Endothelial cell of umbilical vein (primary cell): ENCODE results near the gene NAA11. TPM values are rescaled to one million over a fixed set of nuclear protein-coding genes. Genes with fewer than 3 reads are reported as not detected.

ENCODE experiments used
- BruUV-seq: library from RNA; stranded (reverse); fragments of 400-500 nt; replicated peaks from 2 replicates; lab custom pipeline; 2021; lab: Mats Ljungman, UMichigan
- CTCF ChIA-PET: fragments of 300-600, 350-600 bp; sonication (Branson Sonifier 250); formaldehyde crosslinking; loops from one replicate; lab custom pipeline; 2021; ENCODE audit warnings: antibody characterized with exemption, inconsistent platforms; lab: Charles Lee
- POLR2A ChIA-PET: fragments of 300-600, 350-600 bp; sonication (Branson Sonifier 250); formaldehyde crosslinking; loops from one replicate; lab custom pipeline; 2021; ENCODE audit warnings: antibody characterized with exemption, inconsistent platforms; lab: Charles Lee
- DNase-seq: peaks from one replicate; pipeline ENCODE4 v3.0.0-alpha.2; 2011; ENCODE audit warnings: low read depth, low spot score
- FAIRE-seq: peaks from 2 replicates; lab custom pipeline; 2011; peaks lifted over from hg19 to GRCh38; lab: Jason Lieb, UNC
- H2AFZ ChIP-seq: 2 replicates; pipeline ENCODE4 v1.6.0; 2012; ENCODE audit warnings: low read depth, low read length, control low read depth, inconsistent platforms
- H3K27ac ChIP-seq: 2 replicates; pipeline ENCODE4 v1.5.1; 2011; ENCODE audit warnings: low read depth, mild to moderate bottlenecking, control low read depth, low read length, moderate library complexity; ENCODE audit not compliant: insufficient read depth
- H3K27me3 ChIP-seq, 2 experiments: 2 replicates each; pipeline versions ENCODE4 v1.6.0 to v1.6.1; 2011; ENCODE audit warnings: low read length in 2 of 2, mixed read lengths in 1 of 2; ENCODE audit not compliant: control insufficient read depth in 2 of 2, insufficient read depth in 2 of 2
- H3K36me3 ChIP-seq, 2 experiments: 2 replicates in 1 of 2; 3 replicates in 1 of 2; pipeline ENCODE4 v1.5.1; 2011; ENCODE audit warnings: low read length in 2 of 2, mild to moderate bottlenecking in 1 of 2, moderate library complexity in 1 of 2; ENCODE audit not compliant: control insufficient read depth in 2 of 2, insufficient read depth in 2 of 2; ENCODE audit errors: extremely low read depth in 1 of 2
- H3K4me1 ChIP-seq: 3 replicates; pipeline ENCODE4 v1.5.1; 2011; ENCODE audit warnings: mild to moderate bottlenecking, low read length; ENCODE audit not compliant: control insufficient read depth, insufficient read depth; ENCODE audit errors: extremely low read depth
- H3K4me2 ChIP-seq: 2 replicates; pipeline ENCODE4 v1.6.1; 2011; ENCODE audit warnings: low read length, control low read depth, mixed read lengths; ENCODE audit not compliant: insufficient read depth
- H3K4me3 ChIP-seq, 3 experiments: fragments of 200-600 bp in 1 of 3; sonication (generic), shearing (Covaris generic) in 1 of 3; replicated peaks in 1 of 3; 2 replicates each; pipeline ENCODE4 v1.5.1; 2011 to 2016; ENCODE audit warnings: control low read depth in 3 of 3, low read length in 3 of 3, mild to moderate bottlenecking in 2 of 3, inconsistent platforms in 1 of 3, low read depth in 1 of 3, moderate library complexity in 1 of 3; ENCODE audit not compliant: insufficient read depth in 1 of 3
- H3K79me2 ChIP-seq: 2 replicates; pipeline ENCODE4 v1.6.0; 2012; ENCODE audit warnings: low read length, inconsistent platforms; ENCODE audit not compliant: control insufficient read depth, insufficient read depth
- H3K9ac ChIP-seq: replicated peaks from 2 replicates; pipeline ENCODE3; 2011; ENCODE audit warnings: low read length, control low read depth; ENCODE audit not compliant: insufficient read depth; ENCODE audit errors: extremely low read depth
- H3K9me1 ChIP-seq: replicated peaks from 3 replicates; pipeline ENCODE4 v1.6.0; 2011; ENCODE audit warnings: mild to moderate bottlenecking, low read length; ENCODE audit not compliant: control insufficient read depth, insufficient read depth; ENCODE audit errors: extremely low read depth
- H3K9me3 ChIP-seq: replicated peaks from 2 replicates; pipeline ENCODE4 v1.5.1; 2012; ENCODE audit warnings: low read length, inconsistent platforms; ENCODE audit not compliant: control insufficient read depth, insufficient read depth
- H4K20me1 ChIP-seq: replicated peaks from 2 replicates; pipeline ENCODE3; 2011; ENCODE audit warnings: mild to moderate bottlenecking, low read length; ENCODE audit not compliant: control insufficient read depth, insufficient read depth; ENCODE audit errors: extremely low read depth
- CTCF ChIP-seq, 2 donors: IDR thresholded peaks; 1 replicate in 1 of 2; 2 replicates in 1 of 2; pipeline ENCODE4 v1.5.1; 2011; ENCODE audit warnings: low read length in 2 of 2, mild to moderate bottlenecking in 2 of 2, moderate library complexity in 2 of 2, control low read depth in 1 of 2, inconsistent platforms in 1 of 2, low read depth in 1 of 2; ENCODE audit not compliant: insufficient read depth in 1 of 2; ENCODE audit errors: extremely low read depth in 1 of 2
- EZH2 ChIP-seq: IDR thresholded peaks from 2 replicates; pipeline ENCODE4 v1.6.1; 2012; ENCODE audit warnings: borderline replicate concordance, low read depth, mild to moderate bottlenecking, moderate library complexity, low read length, inconsistent platforms; ENCODE audit not compliant: severe bottlenecking
- FOS ChIP-seq: IDR thresholded peaks from 2 replicates; pipeline ENCODE4 v1.6.1; 2011; ENCODE audit warnings: mild to moderate bottlenecking, low read length, moderate library complexity, borderline replicate concordance; ENCODE audit not compliant: insufficient read depth
- GATA2 ChIP-seq: IDR thresholded peaks from 2 replicates; pipeline ENCODE4 v1.7.0; 2011; ENCODE audit warnings: low read depth, mild to moderate bottlenecking, moderate library complexity, mixed read lengths, low read length; ENCODE audit not compliant: insufficient read length, insufficient read depth
- JUN ChIP-seq: IDR thresholded peaks from 2 replicates; pipeline ENCODE4 v1.6.1; 2011; ENCODE audit warnings: borderline replicate concordance, low read depth; ENCODE audit not compliant: insufficient read length, insufficient read depth
- MAX ChIP-seq: IDR thresholded peaks from 2 replicates; pipeline ENCODE4 v1.6.1; 2011; ENCODE audit not compliant: insufficient read depth, insufficient read length
- MYC ChIP-seq: IDR thresholded peaks from one replicate; pipeline ENCODE4 v1.6.1; 2011; ENCODE audit warnings: mild to moderate bottlenecking, low read depth, low read length
- POLR2A ChIP-seq: IDR thresholded peaks from 2 replicates; pipeline ENCODE4 v1.6.1; 2012; ENCODE audit warnings: low read depth, mild to moderate bottlenecking, control low read depth, low read length
- POLR2AphosphoS5 ChIP-seq: IDR thresholded peaks from 2 replicates; pipeline ENCODE4 v1.6.1; 2012; ENCODE audit warnings: low read depth, mild to moderate bottlenecking, control low read depth, low read length, moderate library complexity; ENCODE audit not compliant: insufficient read depth
- dilution Hi-C: fragments of 300-500 bp; cut with MboI; formaldehyde crosslinking; loops from one replicate; pipeline ENCODE4 v1.15.0; 2019; ENCODE audit warnings: low sequenced_read_pairs; ENCODE audit not compliant: extremely low pct_ligation_motif_present
- intact Hi-C: fragments of 100-400 bp; cut with micrococcal nuclease; formaldehyde crosslinking; loops from one replicate; pipeline ENCODE4 v1.10.0; 2022
- polyA plus RNA-seq, 4 experiments: library from polyadenylated mRNA; depleted of rRNA in 3 of 4; stranded (reverse) in 3 of 4; unstranded in 1 of 4; fragments of >200 nt; gene quantifications; 2 replicates each; pipeline versions ENCODE4 v1.2.1 to v1.2.3, GENCODE V29; 2011 to 2012; ENCODE audit warnings: missing spikeins in 1 of 4
- total RNA-seq: library from RNA; stranded (reverse); gene quantifications from 2 replicates; pipeline ENCODE4 v1.2.3, GENCODE V29; 2021

Gene NAA11
- total and polyA plus RNA-seq, 2 donors (not counting 3 experiments of a cell fraction or from before 2014, with no cell fraction given): not detected

- Histone ChIP-seq H3K9me1 (no peaks in the 10 kb centered on the region), H3K4me2 (no peak overlapping the region), H3K79me2 (no peaks in the 10 kb centered on the region), H3K36me3 (no peaks in the 10 kb centered on the region), H4K20me1 (no peaks in the 10 kb centered on the region), H2AFZ (no peak overlapping the region), H3K4me1 (no peaks in the 10 kb centered on the region), H3K9me3 (no peaks in the 10 kb centered on the region), H3K4me3 (no peak overlapping the region), H3K9ac (no peak overlapping the region), H3K27ac (no peak overlapping the region), H3K27me3 (no peaks in the 10 kb centered on the region)
- ChIA-PET POLR2A (no interaction called here), CTCF (no interaction called here)
- DNase-seq (no peak), FAIRE-seq (no peak)
- no TSS peak for BruUV-seq
- dilution Hi-C loops (no loop called here), intact Hi-C loops (no loop called here)
- no peak for TF ChIP-seq POLR2AphosphoS5
- TF ChIP-seq POLR2A: no peak
- TF ChIP-seq CTCF (IDR thresholded peaks at IDR 0.05; ENCODE audit: extremely low read depth in 1 of 2, insufficient read depth in 1 of 2, low read depth in 1 of 2, low read length in 2 of 2): no peak
- TF ChIP-seq JUN: no peak
- no peak for TF ChIP-seq MYC
- no peak for TF ChIP-seq FOS
- no peak for TF ChIP-seq MAX
- no peak for TF ChIP-seq GATA2
- TF ChIP-seq EZH2: no peak
Observed at GRCh38 chr4:79298027-79298426, 27.8 kb downstream of the NAA11 start.
